Caco-2 (cell line): ENCODE results near the gene CDKL2. TPM values are rescaled to one million over a fixed set of nuclear protein-coding genes. Genes with fewer than 3 reads are reported as not detected.
A peak's percentile ranks its signal among the peaks of the same experiment; 100 is the strongest.
"Not testable (repeated sequence)": the region's sequence is repeated elsewhere in the genome, so short reads cannot be mapped to it uniquely, and the experiment has no call there.

ENCODE experiments used
- BruUV-seq: library from RNA; stranded (reverse); fragments of 400-500 nt; replicated peaks from 2 replicates; lab custom pipeline; 2021; lab: Mats Ljungman, UMichigan
- CTCF ChIA-PET: fragments of 300-600 bp; sonication (Branson Sonifier 250); formaldehyde crosslinking; loops from one replicate; lab custom pipeline; 2022; ENCODE audit warnings: antibody characterized with exemption; lab: Charles Lee
- POLR2A ChIA-PET: fragments of 300-600 bp; sonication (Branson Sonifier 250); formaldehyde crosslinking; loops from one replicate; lab custom pipeline; 2022; ENCODE audit warnings: antibody characterized with exemption; lab: Charles Lee
- DNase-seq, 2 experiments: peaks; one replicate each; pipeline versions ENCODE4 v3.0.0 to v3.0.0-alpha.2; 2020 to 2022
- H3K27me3 ChIP-seq: replicated peaks from 2 replicates; pipeline ENCODE4 v1.6.0; 2011; ENCODE audit warnings: low read length; ENCODE audit not compliant: control insufficient read depth, insufficient read depth
- H3K36me3 ChIP-seq: 2 replicates; pipeline ENCODE4 v1.5.1; 2011; ENCODE audit warnings: low read length; ENCODE audit not compliant: control insufficient read depth, insufficient read depth
- H3K4me1 ChIP-seq: fragments of 250-450 bp; sonication (Bioruptor Pico); 2 replicates; pipeline ENCODE4 v1.5.1; 2020; ENCODE audit warnings: mild to moderate bottlenecking
- H3K4me3 ChIP-seq: 2 replicates; pipeline ENCODE4 v1.5.1; 2011; ENCODE audit warnings: low read depth, mild to moderate bottlenecking, control low read depth, low read length
- H3K9me3 ChIP-seq: fragments of 250-450 bp; sonication (Bioruptor Pico); 2 replicates; pipeline ENCODE4 v1.5.1; 2020; ENCODE audit warnings: mild to moderate bottlenecking, moderate library complexity
- H3K27ac Mint-ChIP-seq: one replicate; pipeline ENCODE4 v1.8.0; 2022; ENCODE audit warnings: mixed read lengths; ENCODE audit not compliant: unreplicated experiment
- H3K27me3 Mint-ChIP-seq: one replicate; pipeline ENCODE4 v1.8.0; 2022; ENCODE audit warnings: mixed read lengths; ENCODE audit not compliant: insufficient read depth, unreplicated experiment
- H3K36me3 Mint-ChIP-seq: one replicate; pipeline ENCODE4 v1.8.0; 2022; ENCODE audit warnings: mild to moderate bottlenecking, mixed read lengths; ENCODE audit not compliant: insufficient read depth, unreplicated experiment
- H3K4me1 Mint-ChIP-seq: one replicate; pipeline ENCODE4 v1.8.0; 2022; ENCODE audit warnings: low read depth, mixed read lengths; ENCODE audit not compliant: unreplicated experiment
- H3K4me3 Mint-ChIP-seq: one replicate; pipeline ENCODE4 v1.8.0; 2022; ENCODE audit warnings: mild to moderate bottlenecking, moderate library complexity, mixed read lengths; ENCODE audit not compliant: unreplicated experiment
- H3K9me3 Mint-ChIP-seq: one replicate; pipeline ENCODE4 v1.8.0; 2022; ENCODE audit warnings: mixed read lengths; ENCODE audit not compliant: unreplicated experiment
- CTCF ChIP-seq, 2 experiments: fragments of 200-600 bp in 1 of 2; IDR thresholded peaks; 1 replicate in 1 of 2; 2 replicates in 1 of 2; pipeline versions ENCODE4 v1.5.1 to v1.8.0; 2011 to 2022; ENCODE audit warnings: antibody characterized with exemption in 1 of 2, control low read depth in 1 of 2, inconsistent platforms in 1 of 2, low read depth in 1 of 2, low read length in 1 of 2, mild to moderate bottlenecking in 1 of 2, moderate library complexity in 1 of 2; ENCODE audit not compliant: insufficient read depth in 1 of 2, severe bottlenecking in 1 of 2, unreplicated experiment in 1 of 2
- intact Hi-C: fragments of 100-400 bp; cut with micrococcal nuclease; formaldehyde crosslinking; loops from one replicate; pipeline ENCODE4 v1.10.0; 2022; ENCODE audit not compliant: unreplicated experiment
- total RNA-seq: library from RNA; stranded (reverse); gene quantifications from 2 replicates; pipeline ENCODE4 v1.2.3, GENCODE V29; 2022

CDKL2 gene
- total RNA-seq, 1 experiment from 2014 or later = 1.9 TPM

- BruUV-seq = no TSS peak
- peak overlapping the region; percentile 99 for H3K27ac Mint-ChIP-seq
- peaks cover 18% of the 10 kb centered on the region for H3K36me3 Mint-ChIP-seq
- no peak for TF ChIP-seq CTCF (IDR thresholded peaks at IDR 0.05; ENCODE audit: insufficient read depth in 1 of 2, low read depth in 1 of 2, low read length in 1 of 2, severe bottlenecking in 1 of 2, unreplicated experiment in 1 of 2)
- no peaks in the 10 kb centered on the region for H3K27me3 ChIP-seq
- ChIA-PET POLR2A (interaction anchor here (0.5 kb wide), 1 partner anchor 67 kb away, joined by 9 read pairs; no protein-coding TSS in a partner anchor), CTCF (interaction anchor here (0.7 kb wide), 1 partner anchor 52 kb away, joined by 4 read pairs; the partner anchor contains the start of gene USO1)
- peak; percentile 60 to 74 for DNase-seq
- peaks cover 20% of the 10 kb centered on the region for H3K4me1 Mint-ChIP-seq
- peak overlapping the region; percentile 76 for H3K4me3 ChIP-seq
- intact Hi-C loops = loop anchor here (1.0 to 5.0 kb wide), 2 partner anchors 35 to 52 kb away; partner anchors contain the start of gene USO1
- H3K4me3 Mint-ChIP-seq = peak overlapping the region; percentile 96
- no peaks in the 10 kb centered on the region for H3K9me3 ChIP-seq
- no peaks in the 10 kb centered on the region for H3K27me3 Mint-ChIP-seq
- H3K36me3 ChIP-seq = no peaks in the 10 kb centered on the region
- peaks cover 32% of the 10 kb centered on the region for H3K4me1 ChIP-seq
- no peaks in the 10 kb centered on the region for H3K9me3 Mint-ChIP-seq
Measured at GRCh38 chr4:75672461-75673026, 42.2 kb upstream of the CDKL2 start.

GRCh38 chr4:75671802-75672421 is 41.6 kb upstream of the CDKL2 start:
- H3K27ac Mint-ChIP-seq = peak overlapping the region; percentile 99
- DNase-seq = no peak
- no peak for TF ChIP-seq CTCF (IDR thresholded peaks at IDR 0.05; ENCODE audit: insufficient read depth in 1 of 2, low read depth in 1 of 2, low read length in 1 of 2, severe bottlenecking in 1 of 2, unreplicated experiment in 1 of 2)
- no peaks in the 10 kb centered on the region for H3K27me3 Mint-ChIP-seq
- Histone ChIP-seq H3K36me3 (no peaks in the 10 kb centered on the region), H3K4me3 (peak overlapping the region; percentile 76), H3K9me3 (no peaks in the 10 kb centered on the region), H3K27me3 (no peaks in the 10 kb centered on the region), H3K4me1 (peaks cover 34% of the 10 kb centered on the region)
- H3K4me3 Mint-ChIP-seq = peak overlapping the region; percentile 96
- no peaks in the 10 kb centered on the region for H3K9me3 Mint-ChIP-seq
- H3K4me1 Mint-ChIP-seq = peaks cover 20% of the 10 kb centered on the region
- TSS peak; percentile 25 for BruUV-seq
- ChIA-PET POLR2A (interaction anchor here (0.5 to 0.7 kb wide), 3 partner anchors 14 to 67 kb away, joined by 3 to 9 read pairs (median 5); partner anchors contain the start of gene USO1), CTCF (interaction anchor here (0.7 kb wide), 1 partner anchor 52 kb away, joined by 4 read pairs; the partner anchor contains the start of gene USO1)
- intact Hi-C loops = loop anchor here (5.0 kb wide), 1 partner anchor 35 kb away; no protein-coding TSS in a partner anchor
- peaks cover 18% of the 10 kb centered on the region for H3K36me3 Mint-ChIP-seq

- DNase-seq = no peak
- no peaks in the 10 kb centered on the region for H3K27me3 ChIP-seq
- no peaks in the 10 kb centered on the region for H3K36me3 ChIP-seq
- H3K4me1 ChIP-seq = peaks cover 28% of the 10 kb centered on the region
- intact Hi-C loops = no loop called here
- peaks cover 13% of the 10 kb centered on the region for H3K36me3 Mint-ChIP-seq
- no peak overlapping the region for H3K4me3 ChIP-seq
- no peak overlapping the region for H3K4me3 Mint-ChIP-seq
- ChIA-PET CTCF (interaction anchor here (0.6 kb wide), 1 partner anchor 9 kb away, joined by 4 read pairs; no protein-coding TSS in a partner anchor), POLR2A (interaction anchor here (0.9 kb wide), 1 partner anchor 56 kb away, joined by 4 read pairs; the partner anchor contains the start of gene USO1)
- peaks cover 9% of the 10 kb centered on the region for H3K4me1 Mint-ChIP-seq
- H3K27me3 Mint-ChIP-seq = no peaks in the 10 kb centered on the region
- no TSS peak for BruUV-seq
- TF ChIP-seq CTCF (IDR thresholded peaks at IDR 0.05; ENCODE audit: insufficient read depth in 1 of 2, low read depth in 1 of 2, low read length in 1 of 2, severe bottlenecking in 1 of 2, unreplicated experiment in 1 of 2) = no peak
- H3K27ac Mint-ChIP-seq = no peak overlapping the region
- no peaks in the 10 kb centered on the region for H3K9me3 ChIP-seq
- H3K9me3 Mint-ChIP-seq = no peaks in the 10 kb centered on the region
Measured at GRCh38 chr4:75668596-75668995, 38.3 kb upstream of the CDKL2 start.

- H3K27me3 Mint-ChIP-seq, H3K9me3 Mint-ChIP-seq, DNase-seq, H3K9me3 ChIP-seq, H3K27ac Mint-ChIP-seq, H3K36me3 Mint-ChIP-seq, H3K4me1 Mint-ChIP-seq, H3K27me3 ChIP-seq, H3K4me3 Mint-ChIP-seq, H3K36me3 ChIP-seq, BruUV-seq, intact Hi-C loops, H3K4me3 ChIP-seq: not testable (repeated sequence)
- CTCF ChIA-PET = interaction anchor here (1.1 kb wide), 1 partner anchor 56 kb away, joined by 3 read pairs; the partner anchor contains the start of gene USO1
- peaks cover 28% of the 10 kb centered on the region for H3K4me1 ChIP-seq
- POLR2A ChIA-PET = interaction anchor here (0.7 kb wide), 1 partner anchor 23 kb away, joined by 3 read pairs; no protein-coding TSS in a partner anchor
Measured at GRCh38 chr4:75667636-75668035, 37.3 kb upstream of the CDKL2 start.
